WI38 (cell line): ENCODE data around the gene LATS1.

Source experiments
- H3K4me3 ChIP-seq: 2 replicates; pipeline ENCODE4 v1.5.1; 2011; ENCODE audit warnings: low read depth, mild to moderate bottlenecking, control low read depth, low read length
- TF ChIP-seq, protein P1 (sequence below): IDR thresholded peaks from 2 replicates; pipeline ENCODE4 v1.5.1; 2012; ENCODE audit warnings: low read depth, mild to moderate bottlenecking, control low read depth, low read length

The LATS1 gene

DNA sequence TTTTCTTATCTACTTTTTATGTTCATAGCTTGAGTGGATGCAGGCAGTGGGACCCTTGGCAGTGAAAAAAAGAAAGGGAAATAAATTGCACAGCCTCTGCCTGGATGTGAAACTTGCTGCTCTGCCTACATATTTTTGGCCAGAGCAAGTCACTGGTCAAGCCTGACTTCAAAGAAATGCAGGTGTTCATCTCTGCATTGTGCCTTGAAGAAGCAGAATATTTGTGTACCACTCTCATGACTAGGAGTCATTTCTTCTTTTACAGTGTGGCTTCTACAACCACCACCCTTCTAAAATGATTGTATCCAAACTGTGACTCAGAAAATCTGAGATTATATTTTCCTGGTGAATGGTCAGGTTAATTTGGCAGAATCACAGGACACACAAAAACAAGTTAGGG is 66.8 kb downstream of the LATS1 start:
- TF ChIP-seq, protein P1, sequence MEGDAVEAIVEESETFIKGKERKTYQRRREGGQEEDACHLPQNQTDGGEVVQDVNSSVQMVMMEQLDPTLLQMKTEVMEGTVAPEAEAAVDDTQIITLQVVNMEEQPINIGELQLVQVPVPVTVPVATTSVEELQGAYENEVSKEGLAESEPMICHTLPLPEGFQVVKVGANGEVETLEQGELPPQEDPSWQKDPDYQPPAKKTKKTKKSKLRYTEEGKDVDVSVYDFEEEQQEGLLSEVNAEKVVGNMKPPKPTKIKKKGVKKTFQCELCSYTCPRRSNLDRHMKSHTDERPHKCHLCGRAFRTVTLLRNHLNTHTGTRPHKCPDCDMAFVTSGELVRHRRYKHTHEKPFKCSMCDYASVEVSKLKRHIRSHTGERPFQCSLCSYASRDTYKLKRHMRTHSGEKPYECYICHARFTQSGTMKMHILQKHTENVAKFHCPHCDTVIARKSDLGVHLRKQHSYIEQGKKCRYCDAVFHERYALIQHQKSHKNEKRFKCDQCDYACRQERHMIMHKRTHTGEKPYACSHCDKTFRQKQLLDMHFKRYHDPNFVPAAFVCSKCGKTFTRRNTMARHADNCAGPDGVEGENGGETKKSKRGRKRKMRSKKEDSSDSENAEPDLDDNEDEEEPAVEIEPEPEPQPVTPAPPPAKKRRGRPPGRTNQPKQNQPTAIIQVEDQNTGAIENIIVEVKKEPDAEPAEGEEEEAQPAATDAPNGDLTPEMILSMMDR = no peak
- H3K4me3 ChIP-seq = no peak overlapping the region

DNA sequence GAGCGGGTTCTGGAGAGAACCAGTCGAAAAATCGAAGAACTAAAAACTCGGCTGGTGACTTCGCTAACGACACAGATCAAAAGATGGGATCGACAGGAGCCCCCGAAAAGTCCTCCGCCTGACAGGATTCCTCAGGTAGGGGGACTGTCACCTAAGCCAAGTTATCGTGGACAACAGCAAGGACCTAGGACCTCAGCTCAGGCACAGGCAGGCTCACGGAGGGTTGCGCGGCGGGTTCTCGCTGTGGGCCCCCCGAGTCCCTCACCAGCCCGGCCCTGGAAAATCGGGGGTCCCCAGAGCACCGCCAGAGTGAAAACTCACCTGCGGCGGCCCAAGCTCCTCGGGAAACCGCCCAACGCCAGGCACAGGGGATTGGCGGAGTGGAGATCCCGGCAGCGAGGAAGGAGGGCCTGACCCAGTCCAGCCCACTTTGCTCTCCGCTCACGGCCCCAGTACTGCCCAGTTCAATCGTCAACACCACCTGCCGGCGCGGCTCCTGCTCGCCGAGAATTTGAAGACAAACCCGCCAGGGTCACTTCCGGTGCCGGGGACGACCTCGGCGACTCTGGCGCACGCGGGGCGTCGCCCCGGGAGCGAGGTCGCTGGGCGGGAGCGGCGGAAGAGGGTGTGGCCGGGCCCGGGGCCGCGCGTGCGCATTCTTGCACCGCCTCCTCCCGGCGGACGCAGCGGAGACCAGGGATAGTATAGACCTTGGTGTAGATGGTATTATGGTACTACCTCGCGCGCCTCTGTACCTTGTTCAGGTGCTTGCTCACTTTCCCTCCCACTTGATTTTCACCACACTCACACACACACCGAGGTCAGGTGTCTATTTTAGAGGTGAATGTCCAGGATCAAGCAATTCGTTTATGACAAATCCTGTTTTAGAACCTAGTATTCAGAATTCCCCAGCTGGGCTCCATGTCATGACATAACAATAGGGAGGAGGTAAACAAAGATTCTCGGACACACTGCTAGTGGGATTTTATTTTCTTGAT is 69.5 kb downstream of the LATS1 start, which contains the start of gene KATNA1:
TSS of gene KATNA1 (minus strand) at position 567 of the 998 bp plus-strand sequence. CDS start 10,167 bp downstream, outside the sequence.
- TF ChIP-seq, protein P1 = no peak
- H3K4me3 ChIP-seq = peak within 1 kb of the TSS; percentile 80

DNA sequence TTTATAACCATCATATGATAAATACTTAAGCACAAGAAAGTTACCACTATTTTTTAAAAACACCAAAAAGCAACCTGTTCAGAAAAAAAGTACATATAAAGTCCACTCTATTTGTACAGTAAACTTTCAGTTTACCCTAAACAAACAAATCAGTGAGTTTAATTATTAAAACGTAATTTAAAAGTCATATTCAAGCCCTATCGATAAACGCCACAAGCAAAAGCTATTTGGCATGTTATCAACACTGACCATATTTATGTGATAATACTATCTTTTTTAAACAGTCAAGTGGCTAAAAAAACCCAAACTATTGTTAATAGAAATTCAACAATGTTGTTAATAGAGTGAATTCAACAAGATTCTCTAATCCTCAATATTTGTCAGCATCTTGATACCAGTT is 71.3 kb downstream of the LATS1 start:
- TF ChIP-seq, protein P1 = no peak
- H3K4me3 ChIP-seq = peak overlapping the region; percentile 80

DNA sequence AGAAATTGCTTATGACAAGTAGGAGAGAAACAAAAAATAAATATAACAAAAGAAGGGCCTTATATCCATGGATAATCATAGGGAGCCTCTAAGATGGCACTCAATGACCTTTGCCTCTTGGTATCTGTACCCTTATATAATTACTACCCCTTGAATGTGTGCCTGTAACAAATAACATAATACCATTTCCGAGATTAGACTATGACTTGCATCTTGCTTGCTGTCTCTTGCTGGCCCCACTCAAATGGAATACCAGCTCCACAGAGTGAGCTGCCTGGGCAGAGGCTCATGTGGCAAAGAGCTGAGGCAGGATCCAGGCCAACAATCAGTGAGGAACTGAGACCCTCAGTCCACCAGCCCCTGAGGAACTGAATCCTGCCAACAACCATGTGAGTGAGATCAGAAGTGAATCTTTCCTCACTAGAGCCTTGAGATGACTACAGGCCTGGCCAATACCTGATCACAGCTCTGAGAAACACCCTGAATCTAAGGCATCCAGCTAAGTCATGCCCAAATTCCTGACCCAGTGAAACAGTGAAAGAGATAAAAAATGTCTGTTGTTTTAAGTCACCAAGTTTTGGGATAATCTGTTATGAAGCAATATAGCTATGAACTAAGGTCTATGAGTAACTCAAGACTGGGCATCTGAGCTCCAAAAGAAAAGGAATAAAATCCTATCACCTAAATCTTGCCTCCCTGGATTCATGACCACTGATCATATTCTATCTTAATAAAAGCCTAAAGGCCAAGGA is 74.9 kb downstream of the LATS1 start:
- no peak overlapping the region for H3K4me3 ChIP-seq

DNA sequence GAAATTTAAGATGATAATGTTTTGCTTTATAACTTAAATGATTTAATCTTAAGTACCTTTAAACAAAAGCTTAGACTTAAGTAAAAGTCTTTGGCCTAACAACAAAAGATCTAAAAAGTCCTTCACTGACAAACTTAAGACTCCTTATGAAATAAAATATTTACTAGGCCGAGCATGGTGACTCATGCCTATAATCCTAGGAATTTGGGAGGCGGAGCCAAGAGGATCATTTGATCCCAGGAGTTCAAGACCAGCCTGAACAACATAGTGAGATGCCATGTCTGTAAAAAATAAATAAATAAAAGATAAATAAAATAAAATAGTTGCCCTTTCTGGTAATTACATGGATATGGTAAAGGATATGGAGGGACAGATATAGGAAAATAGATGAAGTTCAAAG is 81.8 kb downstream of the LATS1 start:
- TF ChIP-seq, protein P1 = no peak
- no peak overlapping the region for H3K4me3 ChIP-seq

More for the DNA sequence above, 74.9 kb downstream of the LATS1 start:
- TF ChIP-seq, protein P1 = no peak

DNA sequence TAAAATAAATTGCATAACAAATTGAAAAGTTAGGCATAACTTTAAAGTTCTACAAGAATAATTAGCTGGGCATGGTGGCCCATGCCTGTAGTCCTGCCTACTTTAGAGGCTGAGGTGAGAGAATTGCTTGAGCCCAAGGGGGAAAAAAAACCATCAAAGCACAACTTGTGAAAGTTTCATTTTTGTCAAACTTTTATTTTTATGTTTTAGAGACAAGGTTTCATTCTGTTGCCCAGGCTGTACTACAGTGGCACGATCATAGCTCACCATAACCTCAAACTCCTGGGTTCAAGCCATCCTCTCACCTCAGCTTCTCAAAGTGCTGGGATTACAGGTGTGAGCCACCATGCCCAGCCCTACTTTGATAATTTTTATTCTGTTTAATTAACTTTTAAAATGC is 83.6 kb downstream of the LATS1 start:
- H3K4me3 ChIP-seq = no peak overlapping the region
- TF ChIP-seq, protein P1 = no peak
